Dedifferentiated amniotic fluid mesenchymal stem cell (primary cell): Measurements from ENCODE around the gene ZNF576.
"Not testable (repeated sequence)": the region's sequence is repeated elsewhere in the genome, so short reads cannot be mapped to it uniquely, and the experiment has no call there.

Experiments used
- DNase-seq: peaks from one replicate; pipeline ENCODE4 v3.0.0-alpha.2; 2016; ENCODE audit errors: extremely low spot score

Gene ZNF576

DNA sequence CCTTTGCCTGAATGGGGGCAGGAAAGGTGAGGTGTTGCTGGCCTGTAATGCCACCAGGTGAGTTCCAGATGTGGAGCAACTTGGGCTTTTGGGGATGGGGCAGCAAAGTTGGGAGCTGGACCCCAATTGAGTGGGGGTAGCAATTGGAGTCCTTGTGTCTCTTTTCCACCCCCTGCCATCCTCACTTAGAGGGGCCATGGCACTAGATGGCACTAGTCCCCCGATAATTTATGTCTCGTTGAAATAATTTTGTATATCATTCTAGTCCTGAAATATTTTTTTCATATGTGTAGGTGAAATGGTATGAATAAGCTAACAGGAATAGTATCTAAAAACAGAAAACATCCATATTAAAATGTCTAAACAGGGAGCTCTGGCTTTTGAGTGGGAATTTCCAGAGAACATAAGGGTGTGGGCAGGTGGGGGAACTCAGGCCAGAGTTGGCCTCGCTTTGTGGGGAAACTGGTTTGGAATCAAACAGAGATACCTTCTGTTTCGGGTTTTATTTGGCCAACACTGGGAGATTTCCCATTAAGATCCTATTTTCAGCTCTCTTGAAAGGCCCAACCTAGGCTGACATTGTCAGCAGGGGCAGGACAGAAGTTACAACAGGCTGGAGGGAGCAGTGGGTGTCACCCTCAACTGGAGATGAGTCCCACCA lies 3.4 kb downstream of the ZNF576 start:
- DNase-seq = no peak

DNA sequence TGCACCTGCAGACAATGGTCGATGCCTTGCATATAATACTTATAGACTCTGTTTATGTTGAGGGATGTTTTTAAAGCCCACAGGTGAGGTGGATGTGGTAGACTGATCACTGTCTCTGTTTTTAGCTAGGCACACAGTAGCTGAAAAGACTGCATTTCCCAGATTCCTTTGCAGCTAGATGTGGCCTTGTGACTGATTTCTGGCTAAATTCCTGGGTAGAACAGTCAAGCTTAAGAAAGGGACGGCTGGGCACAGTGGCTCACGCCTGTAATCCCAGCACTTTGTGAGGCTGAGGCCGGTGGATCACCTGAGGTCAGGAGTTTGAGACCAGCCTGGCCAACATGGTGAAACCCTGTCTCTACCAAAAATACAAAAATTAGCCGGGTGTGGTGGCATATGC lies 3.9 kb downstream of the ZNF576 start:
- DNase-seq = not testable (repeated sequence)

DNA sequence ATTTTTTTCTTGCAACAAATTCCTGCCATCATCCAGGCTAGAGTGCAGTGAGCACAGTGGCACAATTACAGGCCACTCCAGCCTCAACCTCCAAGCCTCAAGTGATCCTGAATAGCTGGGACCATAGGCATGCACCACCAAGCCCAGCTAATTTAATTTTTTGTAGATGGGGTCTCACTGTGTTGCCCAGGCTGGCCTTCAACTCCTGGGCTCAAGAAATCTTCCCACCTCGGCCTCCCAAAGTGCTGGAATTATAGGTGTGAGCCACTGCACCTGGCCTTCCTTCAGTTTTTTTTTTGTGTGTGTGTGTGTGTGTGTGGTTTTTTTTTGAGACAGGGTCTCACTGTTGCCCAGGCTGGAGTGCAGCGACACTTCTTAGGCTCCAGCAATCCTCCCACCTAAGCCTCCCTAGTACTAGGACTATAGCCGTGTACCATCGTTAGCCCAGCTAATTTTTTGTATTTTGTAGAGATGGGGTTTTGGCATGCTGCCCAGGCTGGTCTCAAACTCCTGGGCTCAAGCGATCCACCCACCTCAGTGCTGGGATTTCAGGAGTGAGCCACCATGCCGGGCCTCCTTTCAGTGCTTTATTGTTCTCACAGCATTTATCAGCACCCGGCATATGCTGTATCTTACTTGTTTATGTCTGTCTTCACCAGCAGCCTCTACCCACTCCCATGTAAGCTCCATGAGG lies 9.6 kb downstream of the ZNF576 start:
- DNase-seq = no peak

DNA sequence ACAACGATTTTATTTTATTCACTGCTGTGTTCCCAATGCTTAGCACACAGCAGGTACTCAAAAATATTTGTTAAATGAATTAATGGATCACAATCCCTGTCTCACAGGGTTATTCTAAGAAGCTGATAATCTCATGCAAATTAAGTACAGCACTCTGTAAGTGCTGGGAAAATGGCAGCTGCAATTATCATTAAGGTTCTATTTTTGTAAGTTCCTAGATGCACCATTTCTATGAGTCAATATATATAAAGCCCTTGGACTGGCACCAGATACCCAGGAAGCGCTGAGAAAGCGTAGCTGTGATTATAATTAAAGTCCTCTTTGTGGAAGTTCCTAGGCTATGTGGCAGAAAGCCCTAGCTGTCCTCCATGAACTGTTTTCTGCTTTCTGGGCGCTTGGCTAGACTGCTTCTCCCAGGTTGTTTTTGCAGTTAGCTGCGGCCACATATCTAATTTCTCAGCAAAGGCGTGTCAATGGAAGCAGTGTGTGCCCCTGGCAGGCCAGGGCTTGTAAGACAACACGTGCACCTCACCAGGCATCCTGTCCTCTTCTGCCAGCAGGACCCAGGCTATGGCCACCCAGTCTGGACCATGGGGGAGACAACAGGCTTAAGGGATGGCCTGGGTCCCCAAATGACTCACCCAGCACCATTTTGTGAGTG lies 10.3 kb downstream of the ZNF576 start:
- no peak for DNase-seq

DNA sequence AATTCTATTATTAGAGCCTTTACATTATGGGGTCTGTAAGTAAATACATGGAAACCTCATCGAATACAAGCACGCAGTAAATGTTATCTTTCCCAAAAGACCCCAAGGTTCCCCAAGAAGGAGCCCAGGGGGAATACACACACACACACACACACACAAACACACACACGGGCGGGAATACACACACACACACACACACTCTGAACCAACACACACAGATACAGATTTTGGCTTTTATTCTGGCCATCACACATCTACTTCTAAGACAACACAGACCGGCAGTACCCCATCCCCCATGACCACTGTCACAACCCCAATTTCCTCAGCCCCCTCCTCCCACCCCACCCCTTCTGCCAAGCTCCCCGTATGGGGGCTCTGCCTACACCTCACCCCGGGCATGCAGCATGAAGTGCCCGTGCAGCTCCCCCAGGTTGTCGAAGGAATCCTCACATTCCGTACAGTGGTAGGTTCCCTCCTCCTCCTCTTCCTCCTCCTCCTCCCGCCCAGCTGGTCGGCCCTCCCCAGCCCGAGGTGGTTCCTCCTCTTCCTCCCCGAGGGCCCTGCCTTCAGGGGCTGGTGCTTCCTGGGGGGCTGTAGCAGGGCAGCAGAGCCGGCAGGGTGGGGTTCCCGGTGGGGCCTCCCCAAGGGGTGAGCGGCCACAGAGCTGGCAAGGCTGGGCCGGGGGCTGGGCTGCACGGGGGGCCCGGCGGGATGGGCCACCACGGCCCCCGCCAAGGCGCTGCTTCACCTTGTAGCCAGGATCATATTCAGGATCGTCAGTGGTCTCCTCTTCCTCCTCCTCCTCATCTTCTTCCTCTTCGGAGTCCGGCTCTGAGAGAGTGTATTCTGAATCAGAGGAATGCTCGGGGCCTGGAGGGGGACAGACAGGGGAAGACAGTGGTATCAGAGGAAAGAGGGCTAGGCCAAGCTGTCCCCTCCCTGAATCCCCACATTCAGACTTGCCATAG lies 11.1 kb downstream of the ZNF576 start:
- no peak for DNase-seq

DNA sequence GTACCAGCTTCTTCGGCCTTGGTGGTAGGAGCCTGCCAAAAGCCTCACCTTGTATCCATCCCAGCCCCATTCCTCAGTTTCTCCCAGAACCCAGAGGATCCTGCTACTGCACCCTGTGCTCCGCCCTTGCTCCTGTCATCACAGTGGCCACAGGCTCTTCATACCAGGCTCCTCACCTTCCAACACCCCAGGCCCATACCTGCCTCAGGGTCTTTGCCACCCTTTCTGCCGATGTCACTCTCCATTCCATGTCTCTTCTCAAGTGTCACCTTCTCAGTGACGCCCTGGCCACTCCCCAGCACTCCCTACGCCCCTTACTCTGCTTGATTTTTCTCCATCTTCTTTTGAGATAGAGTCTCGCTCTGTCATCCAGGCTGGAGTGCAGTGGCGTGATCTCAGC lies 13.5 kb downstream of the ZNF576 start:
- DNase-seq = no peak

DNA sequence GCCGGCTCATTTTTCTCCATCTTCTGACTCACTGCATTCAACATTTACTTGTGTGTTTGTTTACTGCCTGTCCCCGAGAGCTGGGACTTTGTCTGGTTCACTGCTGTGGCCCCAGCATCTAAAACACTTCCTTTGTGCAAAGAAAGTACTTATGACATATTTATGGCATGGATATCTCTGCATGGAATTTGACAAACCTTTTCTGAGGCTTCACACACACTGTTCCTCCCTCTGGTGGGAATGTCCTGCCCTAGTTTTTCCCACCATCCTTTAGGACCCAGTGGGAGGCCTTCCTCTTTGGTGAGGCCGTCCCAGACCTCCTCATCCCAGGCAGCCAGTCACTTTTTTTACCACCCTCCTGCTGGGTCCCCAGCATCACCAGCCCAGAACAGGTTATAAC lies 14.1 kb downstream of the ZNF576 start:
- DNase-seq = no peak

DNA sequence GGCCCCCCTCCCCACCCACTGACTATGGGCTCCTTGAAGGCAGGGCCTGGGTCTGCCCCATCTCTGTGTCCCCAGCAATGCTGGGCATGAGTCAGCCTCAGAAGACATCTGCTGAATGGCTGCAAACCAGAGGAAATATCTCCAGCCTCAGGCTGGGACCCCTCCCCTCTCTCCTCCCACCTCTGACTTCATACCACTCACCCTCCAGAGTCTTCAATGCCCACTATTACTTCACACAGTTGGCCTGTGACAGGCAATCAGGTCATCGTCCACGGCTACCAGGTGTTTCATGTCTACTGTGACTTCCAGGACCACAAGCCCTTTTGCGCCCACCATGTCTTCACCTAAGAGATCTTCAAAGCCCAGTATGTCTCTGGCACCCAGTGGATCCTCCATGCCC lies 15.4 kb downstream of the ZNF576 start, which contains the start of gene SRRM5:
TSS of gene SRRM5 (plus strand) at position 301 of the 400 bp plus-strand sequence. CDS start at position 335, 34 bp downstream.
- DNase-seq = no peak

DNA sequence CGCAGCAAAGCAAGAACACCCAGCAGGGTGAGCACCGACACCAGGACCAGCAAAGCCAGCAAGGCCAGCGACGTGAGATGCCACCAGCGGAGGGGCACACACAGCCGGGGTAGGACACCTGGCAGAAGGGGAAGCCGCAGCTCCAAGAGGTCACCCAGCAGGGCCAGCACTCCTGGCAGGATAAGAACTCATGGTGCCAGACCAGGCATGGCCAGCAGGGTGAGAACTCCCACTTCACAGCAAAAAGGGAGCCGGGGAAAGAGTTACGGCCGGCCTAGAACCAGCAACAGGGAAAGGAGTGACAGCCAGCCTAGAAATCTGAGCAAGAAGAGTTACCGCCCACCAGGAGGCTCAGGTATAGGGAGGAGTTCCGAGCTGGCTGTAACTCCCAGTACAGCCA lies 16.0 kb downstream of the ZNF576 start:
- DNase-seq = no peak

DNA sequence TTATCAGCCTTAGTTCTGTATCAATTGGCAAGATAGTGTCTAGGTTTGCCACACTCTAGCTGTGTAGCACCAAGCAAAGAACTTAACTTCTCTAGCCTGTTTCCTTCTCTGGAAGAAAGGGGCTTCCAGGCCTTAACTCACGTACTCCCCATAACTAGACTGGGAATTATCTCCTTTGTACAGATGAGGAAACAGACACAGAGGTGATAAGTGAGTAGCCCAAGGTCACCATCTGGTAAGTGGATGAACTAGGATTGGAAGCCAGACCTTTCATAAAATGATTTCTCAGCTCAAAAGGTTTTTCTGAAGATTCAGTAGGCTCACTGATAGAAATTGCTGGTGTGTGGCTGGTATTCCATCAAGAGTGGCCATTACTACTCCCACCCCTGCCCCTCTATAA lies 19.9 kb downstream of the ZNF576 start:
- DNase-seq = no peak

DNA sequence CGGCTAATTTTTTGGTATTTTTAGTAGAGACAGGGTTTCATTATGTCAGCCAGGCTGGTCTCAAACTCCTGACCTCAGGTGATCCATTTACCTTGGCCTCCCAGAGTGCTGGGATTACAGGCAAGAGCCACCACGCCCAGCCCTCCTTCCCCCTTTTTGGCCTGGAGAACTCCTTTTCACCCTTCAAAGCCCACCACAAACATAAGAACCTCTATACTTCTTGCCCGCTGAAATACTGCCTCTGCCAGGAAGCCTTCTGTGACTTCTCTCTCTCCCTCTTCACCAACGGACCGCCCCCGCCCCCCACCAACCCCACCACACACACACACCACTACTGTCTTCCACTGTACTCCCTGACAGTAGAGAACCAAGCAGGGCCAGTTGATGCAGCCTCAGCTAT lies 20.6 kb downstream of the ZNF576 start:
- DNase-seq = no peak

DNA sequence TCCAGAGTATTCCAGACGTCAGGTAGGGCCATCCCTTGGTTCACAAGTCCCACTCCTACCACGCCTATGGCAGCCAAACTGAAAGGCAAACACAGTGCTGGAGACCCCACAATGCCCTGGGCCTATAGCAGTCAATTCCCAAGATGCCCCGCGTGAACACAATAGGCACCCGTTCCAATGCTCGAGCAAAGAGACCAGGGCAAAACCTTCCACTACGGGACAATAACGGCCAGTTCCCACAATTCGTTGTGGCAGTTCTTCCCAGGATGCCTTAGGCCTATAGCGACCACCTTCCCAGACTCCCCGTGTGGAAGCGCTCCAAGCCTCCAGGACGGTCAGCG lies 22.5 kb downstream of the ZNF576 start:
- no peak for DNase-seq

DNA sequence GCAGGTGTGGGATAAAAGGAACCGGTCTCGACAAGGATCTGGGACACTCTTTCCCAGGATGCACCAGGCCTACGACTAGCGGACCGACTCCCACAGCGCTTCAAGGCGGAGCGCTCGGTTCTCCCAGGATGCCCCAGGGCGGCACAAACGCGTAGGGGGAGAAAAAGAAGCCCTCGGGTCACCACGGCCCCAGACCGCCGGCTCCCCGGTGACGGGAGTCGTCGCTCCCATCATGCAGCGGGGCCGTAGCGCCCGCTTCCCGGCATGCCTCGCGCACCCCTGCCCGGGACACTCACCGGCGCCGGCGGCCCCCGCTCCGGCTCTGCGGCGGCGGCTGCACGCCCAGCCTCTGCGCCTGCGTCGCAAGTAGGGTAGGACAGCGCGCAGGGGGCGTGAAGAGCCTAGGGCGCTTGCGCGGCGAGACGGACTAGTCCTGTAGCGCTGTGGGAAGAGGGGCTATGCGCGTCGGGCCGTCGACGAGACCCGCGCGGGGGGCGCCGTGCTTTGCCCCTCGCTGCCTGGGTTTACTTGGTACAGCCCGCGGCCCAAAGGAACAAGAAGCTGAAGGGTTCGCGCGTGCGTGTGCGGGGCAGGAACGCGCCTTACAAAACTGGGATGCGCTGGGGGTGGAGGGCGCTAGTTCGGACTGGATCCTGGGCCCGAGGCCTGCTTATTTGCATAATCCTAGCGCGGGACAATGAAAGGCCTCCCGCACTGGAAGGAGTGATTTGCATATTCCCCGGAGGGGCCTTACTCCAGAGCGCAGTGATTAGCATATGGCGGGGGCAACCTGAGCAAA lies 23.1 kb downstream of the ZNF576 start, which contains the start of gene ZNF428:
TSS of gene ZNF428 (minus strand) at position 368 of the 799 bp plus-strand sequence. CDS start 5,325 bp downstream, outside the sequence.
- peak; percentile 81 for DNase-seq

DNA sequence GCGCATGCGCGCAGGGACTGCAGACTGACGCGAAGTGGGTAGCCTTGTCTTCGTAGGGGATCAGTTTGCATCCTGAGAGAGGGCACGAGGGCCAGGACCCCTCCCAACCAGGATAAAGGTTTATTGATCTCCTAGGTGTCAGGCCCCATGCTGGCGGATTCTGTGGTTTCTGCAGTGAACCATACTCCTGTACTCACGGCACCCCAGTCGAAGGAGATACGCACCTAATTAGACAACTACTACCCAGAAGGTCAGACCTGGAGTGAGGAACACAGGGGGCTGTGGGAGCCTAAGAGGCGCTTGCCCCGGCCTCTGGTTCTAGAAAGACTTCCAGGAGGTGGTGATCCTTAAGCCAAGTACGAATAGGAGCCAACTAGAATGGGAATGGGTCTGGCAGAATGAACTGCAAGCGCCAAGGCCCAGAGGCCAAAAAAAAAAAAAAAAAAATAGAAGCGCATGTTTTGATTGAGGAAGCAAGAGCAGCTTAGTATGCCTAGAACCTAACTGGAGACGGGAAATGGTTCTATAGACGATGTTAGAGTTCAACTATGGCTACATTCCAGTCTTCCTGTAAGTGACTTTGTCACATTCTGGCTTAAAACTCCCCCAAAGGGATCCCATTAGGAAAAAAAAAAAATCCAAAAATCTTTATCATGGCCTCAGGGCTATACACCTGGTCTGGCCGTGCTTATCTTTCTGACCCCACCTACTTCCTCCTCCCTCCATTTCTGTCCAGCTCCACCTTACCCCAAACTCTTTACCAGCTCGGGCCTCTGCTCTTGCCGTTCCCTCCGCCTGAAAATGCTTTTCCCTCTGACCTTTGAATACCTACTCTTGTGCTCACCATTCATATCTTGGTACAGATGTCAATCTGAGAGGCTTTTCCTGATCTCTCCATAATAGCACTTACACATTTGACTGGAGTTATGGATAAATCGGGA lies 23.9 kb downstream of the ZNF576 start:
- DNase-seq = no peak

DNA sequence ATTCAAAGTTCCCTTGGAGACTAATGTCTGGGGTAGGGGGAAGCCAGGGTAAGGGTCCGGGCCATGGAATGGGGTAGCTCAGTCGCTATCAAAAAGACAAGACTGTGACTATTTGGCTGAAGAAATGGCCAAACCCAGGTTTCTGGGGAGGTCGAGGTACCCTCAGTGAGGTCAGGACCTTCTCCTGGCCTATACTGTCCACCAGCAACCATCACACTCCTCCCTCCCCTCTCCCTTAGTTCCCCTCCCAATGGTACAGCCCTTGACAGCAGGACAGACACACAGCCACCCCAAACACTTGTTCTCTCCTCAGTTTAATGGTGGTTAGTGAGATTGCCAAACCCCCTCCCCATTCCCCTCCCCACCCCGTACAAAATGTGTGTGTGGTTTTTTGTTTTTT lies 25.7 kb downstream of the ZNF576 start:
- DNase-seq = no peak

DNA sequence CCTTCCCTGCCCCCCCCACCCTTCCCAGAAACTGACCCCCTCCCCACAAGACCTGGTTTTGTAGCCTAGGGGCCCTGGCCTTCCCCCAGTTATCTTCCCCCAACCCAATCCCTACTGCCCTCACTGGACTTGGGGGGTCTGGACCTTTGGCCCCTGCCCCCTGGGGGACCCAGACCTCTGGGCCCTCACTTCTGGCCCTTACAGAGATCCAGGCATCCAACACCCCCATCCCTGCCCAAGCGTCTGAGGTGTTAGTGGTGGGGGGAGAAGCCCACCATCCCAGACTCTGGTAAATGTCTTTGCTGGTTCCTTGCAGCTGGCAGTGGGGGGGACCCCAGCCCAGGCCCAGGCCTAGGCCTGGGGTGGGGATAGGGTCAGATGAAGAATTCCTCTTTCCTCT lies 26.6 kb downstream of the ZNF576 start:
- no peak for DNase-seq

DNA sequence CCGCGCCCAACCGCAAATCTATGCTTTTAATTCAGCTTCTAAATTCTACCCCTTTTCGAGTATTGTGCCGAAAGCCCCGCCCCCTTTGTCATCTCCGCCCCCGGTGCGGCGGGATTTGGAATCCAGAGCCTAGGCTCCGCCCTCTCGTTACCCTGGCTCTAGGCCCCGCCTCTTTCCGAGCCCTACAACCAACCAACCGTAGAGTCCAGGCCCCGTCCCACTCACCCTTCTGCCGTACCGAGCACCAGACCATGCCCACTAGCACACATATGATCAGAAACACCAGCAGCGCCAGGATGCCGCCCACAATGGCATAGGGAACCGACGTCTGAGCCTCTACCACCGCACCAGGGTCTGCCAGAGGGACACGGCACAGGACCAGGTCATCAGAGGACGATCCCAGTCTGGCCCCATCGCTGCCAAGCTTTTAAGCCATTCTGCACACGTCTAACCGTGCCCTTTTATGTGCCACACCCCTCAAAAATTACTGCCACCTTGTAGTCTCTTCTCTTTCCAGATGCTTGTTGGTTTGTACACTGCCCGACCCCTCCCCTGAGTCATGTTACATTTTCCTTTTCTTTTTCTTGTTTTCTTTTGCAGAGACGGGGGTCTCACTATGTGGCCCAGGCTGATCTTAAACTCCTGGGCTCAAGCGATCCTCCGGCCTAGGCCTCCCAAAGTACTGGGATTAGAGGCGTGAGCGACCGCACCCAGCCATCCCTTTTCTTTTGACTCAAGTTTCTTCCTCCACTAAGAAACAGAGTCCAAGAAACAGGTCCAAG lies 27.7 kb downstream of the ZNF576 start:
- no peak for DNase-seq

DNA sequence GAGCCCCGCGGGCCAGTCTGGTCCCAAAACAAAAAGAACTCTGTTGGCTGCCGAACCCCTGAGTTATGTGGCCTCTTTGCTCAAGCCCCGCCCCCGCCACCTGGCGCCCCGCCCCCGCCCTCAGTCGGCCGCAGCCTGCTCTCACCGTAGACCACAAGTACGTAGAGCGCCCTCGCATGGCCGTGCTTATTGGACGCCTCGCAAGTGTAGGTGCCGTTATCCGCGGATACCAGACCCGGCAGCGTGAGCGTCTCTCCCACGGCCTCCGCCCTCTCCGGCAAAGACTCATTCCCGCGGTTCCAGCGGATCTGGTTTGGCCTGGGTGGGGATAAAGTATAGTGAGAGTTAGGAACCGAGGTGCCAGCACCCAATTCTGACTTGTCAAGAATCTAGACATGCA lies 28.5 kb downstream of the ZNF576 start:
- DNase-seq = no peak

DNA sequence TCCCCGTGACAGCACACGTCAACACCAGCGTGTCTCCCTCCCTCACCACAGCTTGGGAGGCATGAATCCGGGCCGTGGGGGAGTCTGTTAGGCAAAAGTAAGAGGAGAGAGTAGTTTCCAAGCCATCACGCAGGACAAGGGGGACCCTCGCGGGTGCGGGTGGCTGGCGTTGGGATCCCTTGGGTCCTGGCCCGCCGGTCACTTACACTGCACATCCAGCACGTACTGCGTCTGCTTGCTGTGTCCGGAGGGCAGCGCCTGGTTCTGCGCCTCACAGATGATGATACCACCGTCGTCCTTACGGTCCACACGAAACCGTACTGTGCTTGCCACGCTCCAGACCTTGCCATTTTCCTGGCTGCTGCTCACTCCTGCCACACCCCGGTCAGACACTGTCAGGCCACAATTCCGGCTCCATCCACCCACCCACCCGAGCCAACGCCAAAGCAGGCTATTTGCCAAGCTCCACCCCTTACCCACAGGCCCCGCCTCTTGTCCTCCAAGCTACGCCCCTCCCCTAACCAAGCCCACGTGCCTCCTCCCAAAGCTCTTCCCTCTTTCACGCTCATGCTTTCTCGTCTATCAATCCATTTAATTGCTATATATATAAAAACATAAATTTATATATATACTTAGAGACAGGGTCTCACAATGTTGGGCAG lies 29.7 kb downstream of the ZNF576 start:
- DNase-seq = no peak
